GM23338 (cell line): ENCODE data around the gene DCAF11. TPM values are rescaled to one million over a fixed set of nuclear protein-coding genes. Genes with fewer than 3 reads are reported as not detected.

Source experiments
- ATAC-seq: fragments of 200-7000 bp; cut with Tn5 transposase; 3 replicates; pipeline ENCODE4 v1.9.1; 2020
- DNase-seq: peaks from one replicate; pipeline ENCODE4 v3.0.0-alpha.2; 2015; ENCODE audit warnings: low spot score
- H2AFZ ChIP-seq: fragments of 200-600 bp; sonication (generic); 2 replicates; pipeline ENCODE4 v1.8.0; 2016; ENCODE audit warnings: antibody characterized with exemption, mild to moderate bottlenecking, moderate library complexity
- H3F3A ChIP-seq: fragments of 200-600 bp; sonication (generic); replicated peaks from 2 replicates; pipeline ENCODE4 v1.8.0; 2017; ENCODE audit warnings: antibody characterized with exemption, mixed run types, low read depth
- H3K27ac ChIP-seq: fragments of 200-600 bp; sonication (generic); 2 replicates; pipeline ENCODE4 v1.6.1; 2016; ENCODE audit warnings: low read depth
- H3K27me3 ChIP-seq: fragments of 200-600 bp; sonication (generic); 2 replicates; pipeline ENCODE4 v1.8.0; 2016; ENCODE audit warnings: mild to moderate bottlenecking, mixed run types, moderate library complexity; ENCODE audit not compliant: insufficient read depth
- H3K36me3 ChIP-seq: fragments of 200-600 bp; sonication (generic); 2 replicates; pipeline ENCODE4 v1.8.0; 2016; ENCODE audit warnings: mild to moderate bottlenecking; ENCODE audit not compliant: insufficient read depth
- H3K4me1 ChIP-seq: fragments of 200-600 bp; sonication (generic); 2 replicates; pipeline ENCODE4 v1.8.0; 2016; ENCODE audit warnings: mild to moderate bottlenecking, moderate library complexity; ENCODE audit not compliant: insufficient read depth
- H3K4me2 ChIP-seq: fragments of 200-600 bp; sonication (generic); 2 replicates; pipeline ENCODE4 v1.7.1; 2017; ENCODE audit warnings: mixed run types
- H3K4me3 ChIP-seq: fragments of 200-600 bp; sonication (generic); 2 replicates; pipeline ENCODE4 v1.6.1; 2016; ENCODE audit warnings: mixed run types
- H3K79me2 ChIP-seq: fragments of 200-600 bp; sonication (generic); replicated peaks from 2 replicates; pipeline ENCODE4 v1.8.0; 2017; ENCODE audit warnings: mild to moderate bottlenecking; ENCODE audit not compliant: insufficient read depth
- H3K9me2 ChIP-seq: fragments of 200-600 bp; sonication (generic); 2 replicates; pipeline ENCODE4 v1.8.0; 2017; ENCODE audit not compliant: insufficient read depth
- H4K20me1 ChIP-seq: fragments of 200-600 bp; sonication (generic); replicated peaks from 2 replicates; pipeline ENCODE4 v1.8.0; 2017; ENCODE audit warnings: mild to moderate bottlenecking; ENCODE audit not compliant: insufficient read depth
- H3K27ac Mint-ChIP-seq: 2 replicates; pipeline ENCODE4 v1.8.0; 2020; ENCODE audit warnings: inconsistent platforms, mild to moderate bottlenecking, moderate library complexity, mixed read lengths
- H3K27me3 Mint-ChIP-seq: 3 replicates; pipeline ENCODE4 v1.8.0; 2022; ENCODE audit warnings: low read depth, mild to moderate bottlenecking, moderate library complexity, mixed read lengths, inconsistent platforms; ENCODE audit not compliant: insufficient read depth, poor library complexity
- H3K36me3 Mint-ChIP-seq: 3 replicates; pipeline ENCODE4 v1.8.0; 2021; ENCODE audit warnings: low read depth, mild to moderate bottlenecking, inconsistent platforms, moderate library complexity, mixed read lengths
- H3K4me1 Mint-ChIP-seq: 3 replicates; pipeline ENCODE4 v1.8.0; 2020; ENCODE audit warnings: mild to moderate bottlenecking, inconsistent platforms, mixed read lengths
- H3K4me3 Mint-ChIP-seq: 3 replicates; pipeline ENCODE4 v1.8.0; 2021; ENCODE audit warnings: moderate library complexity, mild to moderate bottlenecking, inconsistent platforms, mixed read lengths
- H3K9me3 Mint-ChIP-seq: 3 replicates; pipeline ENCODE4 v1.8.0; 2020; ENCODE audit warnings: moderate library complexity, mild to moderate bottlenecking, inconsistent platforms, mixed read lengths
- ETS1 ChIP-seq: IDR thresholded peaks from 2 replicates; pipeline ENCODE4 v1.6.1; 2016; ENCODE audit warnings: antibody characterized with exemption
- EZH2 ChIP-seq: fragments of 200-600 bp; sonication (generic); IDR thresholded peaks from one replicate; pipeline ENCODE4 v1.8.0; 2017; ENCODE audit warnings: antibody characterized with exemption, mild to moderate bottlenecking, low read depth; ENCODE audit not compliant: unreplicated experiment
- EZH2phosphoT487 ChIP-seq: fragments of 200-600 bp; sonication (generic); IDR thresholded peaks from one replicate; pipeline ENCODE4 v1.8.1; 2018; ENCODE audit warnings: antibody characterized with exemption; ENCODE audit not compliant: unreplicated experiment
- JUNB ChIP-seq: IDR thresholded peaks from one replicate; pipeline ENCODE4 v1.6.1; 2016; ENCODE audit warnings: antibody characterized with exemption; ENCODE audit not compliant: unreplicated experiment
- POLR2AphosphoS5 ChIP-seq: IDR thresholded peaks from 2 replicates; pipeline ENCODE4 v1.6.1; 2016; ENCODE audit warnings: antibody characterized with exemption, low read depth
- REST ChIP-seq: IDR thresholded peaks from one replicate; pipeline ENCODE4 v1.6.1; 2018; ENCODE audit warnings: antibody characterized with exemption; ENCODE audit not compliant: unreplicated experiment
- STAT1 ChIP-seq: IDR thresholded peaks from one replicate; pipeline ENCODE4 v1.6.1; 2016; ENCODE audit warnings: antibody characterized with exemption; ENCODE audit not compliant: unreplicated experiment
- ZNF114 ChIP-seq: fragments of 250-450 bp; sonication (Bioruptor Pico); IDR thresholded peaks from 2 replicates; pipeline ENCODE4 v1.5.0; 2020; ENCODE audit warnings: mild to moderate bottlenecking, moderate library complexity
- ZNF331 ChIP-seq: fragments of 250-450 bp; sonication (Bioruptor Pico); IDR thresholded peaks from 2 replicates; pipeline ENCODE4 v1.5.0; 2020; ENCODE audit warnings: low read depth, mild to moderate bottlenecking, moderate library complexity
- ZNF462 ChIP-seq: fragments of 250-450 bp; sonication (Bioruptor Pico); IDR thresholded peaks from 2 replicates; pipeline ENCODE4 v1.5.0; 2020; ENCODE audit warnings: mild to moderate bottlenecking, moderate library complexity
- polyA plus RNA-seq: library from polyadenylated mRNA; unstranded; fragments of >200 nt; fragmentation: Nextera tagmentation; extraction: Ambion mirVana; gene quantifications from 2 replicates; pipeline ENCODE4 v1.2.1, GENCODE V29; 2016
- total RNA-seq: library from RNA; depleted of rRNA; stranded (reverse); fragments of >200 nt; shearing (Covaris generic); gene quantifications from 2 replicates; pipeline ENCODE4 v1.2.3, GENCODE V29; 2014

DCAF11 gene
- total and polyA plus RNA-seq, 2 experiments from 2014 or later, result 18.6 to 93.2 TPM

GRCh38 chr14:24100197-24100981 lies 14.2 kb upstream of the DCAF11 start:
- H3K4me1 Mint-ChIP-seq, result peaks cover 12% of the 10 kb centered on the region
- Histone ChIP-seq H4K20me1 (peaks cover 5% of the 10 kb centered on the region; the same call in 1 of the 2 replicates), H3K9me2 (no peaks in the 10 kb centered on the region), H3F3A (peaks cover 10% of the 10 kb centered on the region; the same call in 1 of the 2 replicates), H3K27ac (no peak overlapping the region), H3K27me3 (no peaks in the 10 kb centered on the region), H3K36me3 (peaks cover 31% of the 10 kb centered on the region), H3K4me3 (no peak overlapping the region), H3K4me2 (no peak overlapping the region), H2AFZ (no peak overlapping the region), H3K79me2 (peaks cover 11% of the 10 kb centered on the region), H3K4me1 (peaks cover 6% of the 10 kb centered on the region)
- peaks cover 11% of the 10 kb centered on the region for H3K27me3 Mint-ChIP-seq
- peaks cover 14% of the 10 kb centered on the region for H3K9me3 Mint-ChIP-seq
- DNase-seq, result no peak
- TF ChIP-seq ZNF331 (CRISPR knock-in tag) (no peak), EZH2 (no peak), ZNF114 (CRISPR knock-in tag) (no peak), POLR2AphosphoS5 (no peak), STAT1 (no peak), JUNB (no peak), ETS1 (no peak), ZNF462 (CRISPR knock-in tag) (no peak), EZH2phosphoT487 (no peak), REST (no peak)
- ATAC-seq, result no peak
- no peak overlapping the region for H3K4me3 Mint-ChIP-seq
- peaks cover 92% of the 10 kb centered on the region for H3K36me3 Mint-ChIP-seq
- no peak overlapping the region for H3K27ac Mint-ChIP-seq
